Heart right ventricle (tissue), 16 donors: Measurements from ENCODE around the gene PIK3C3. TPM values are rescaled to one million over a fixed set of nuclear protein-coding genes. Genes with fewer than 3 reads are reported as not detected.

Experiments used
- ATAC-seq, 8 donors: fragments of 200-7000 bp; cut with Tn5 transposase; one replicate each; pipeline ENCODE4 v1.9.1; 2020; ENCODE audit warnings: mild to moderate bottlenecking in 8 of 8, moderate library complexity in 8 of 8, moderate number of reproducible peaks in 1 of 8
- DNase-seq, 2 donors: peaks; one replicate each; pipeline ENCODE4 v3.0.0-alpha.2; 2020
- H3K27ac ChIP-seq, 10 donors: fragments of 200-600 bp; sonication (generic) in 2 of 10; one replicate each; pipeline versions ENCODE4 v1.5.0 to v1.8.0; 2020 to 2022; ENCODE audit warnings: mild to moderate bottlenecking in 3 of 10
- H3K27me3 ChIP-seq, 7 donors: fragments of 200-600 bp; one replicate each; pipeline ENCODE4 v1.8.0; 2021 to 2022; ENCODE audit warnings: mild to moderate bottlenecking in 2 of 7
- H3K36me3 ChIP-seq, 9 donors: fragments of 200-600 bp; sonication (generic) in 1 of 9; one replicate each; pipeline versions ENCODE4 v1.5.0 to v1.8.0; 2020 to 2022; ENCODE audit warnings: mild to moderate bottlenecking in 2 of 9
- H3K4me1 ChIP-seq, 9 donors: fragments of 200-600 bp; sonication (generic) in 1 of 9; one replicate each; pipeline versions ENCODE4 v1.5.0 to v1.8.0; 2020 to 2022; ENCODE audit warnings: mild to moderate bottlenecking in 4 of 9
- H3K4me3 ChIP-seq, 10 donors: fragments of 200-600 bp; sonication (generic) in 2 of 10; one replicate each; pipeline versions ENCODE4 v1.5.0 to v1.8.0; 2020 to 2022; ENCODE audit warnings: mild to moderate bottlenecking in 7 of 10, moderate library complexity in 2 of 10
- H3K9me3 ChIP-seq, 11 donors: fragments of 200-600 bp in 10 of 11; sonication (generic) in 2 of 11; one replicate each; pipeline versions ENCODE4 v1.5.0 to v1.8.0; 2013 to 2022; ENCODE audit warnings: mild to moderate bottlenecking in 2 of 11, control low read depth in 1 of 11, moderate library complexity in 1 of 11
- CTCF ChIP-seq, 9 donors: fragments of 200-600 bp; sonication (generic) in 2 of 9; IDR thresholded peaks; one replicate each; pipeline versions ENCODE4 v1.5.0 to v1.8.0; 2021 to 2022; ENCODE audit warnings: antibody characterized with exemption in 9 of 9, mild to moderate bottlenecking in 5 of 9, moderate library complexity in 1 of 9
- WGBS, 2 donors: extraction: QIAGEN DNeasy Blood & Tissue Kit; methylation state at CpG; one replicate each; pipeline ENCODE4 v1.1.7; 2013; ENCODE audit warnings: inconsistent platforms in 1 of 2; 5-methylcytosine and 5-hydroxymethylcytosine counted together
- intact Hi-C, 10 donors: fragments of 100-400 bp; cut with DNase I; formaldehyde crosslinking; loops; one replicate each; pipeline versions ENCODE4 v1.11.1 to v1.14.2; 2022
- polyA plus RNA-seq, 2 donors: library from polyadenylated mRNA; stranded (reverse); fragments of 200-250 nt; gene quantifications; one replicate each; pipeline ENCODE4 v1.2.3, GENCODE V29; 2013
- total RNA-seq, 10 donors: library from RNA; stranded (reverse); fragmentation: NEBNext Ultra II Directional in 3 of 10; extraction: Animal tissue kit (Norgen Biotek cat#: 25700) in 3 of 10; gene quantifications; one replicate each; pipeline versions ENCODE4 v1.2.1 to v1.2.4, GENCODE V29; 2021 to 2023
- donor health status: Arrhythmogenic right ventricular cardiomyopathy.
- donor health status: ischemic (EF 13 %, LVEDD 7.1; RV severe dilation, severe dysfunction).
- donor health status: healthy with polysubstance abuse.
- donor health status: DM: no; HTN: yes; CAD: no.
- donor health status: DM: no; HTN: no; CAD: no.
- donor health status: ischemic (EF 25% LVEDD 6.9; RV normal size, moderate dysfunction).
- donor health status: ischemic (EF 25% LVEDD 5.7; RV mildly dilated, moderate dysfunction).
- donor health status: healthy.
- donor health status: DM: yes; HTN: yes; CAD: no.
- donor health status: Ischemic cardiomyopathy.
- donor health status: ischemic (EF 35%, LVEDD 5.7; RV mildly dilated, moderate dysfunction).
- donor health status: nonischemic (EF 11% LVEDD 7.7; RV severe dilation, severe dysfunction).
- donor health status: DM: yes; HTN: yes; CAD: no.
- donor health status: PGD.
- donor health status: ischemic (EF 29% LVEDD 5.4; RV normal size, mild dysfunction).
- donor health status: nonischemic (EF 23%, LVEDD 6.1; RV moderate dilation, normal function).

Gene PIK3C3
- total and polyA plus RNA-seq, 12 donors, result 20.8 to 41.4 (median 30.9) TPM

GRCh38 chr18:42032447-42032846 lies 77.4 kb downstream of the PIK3C3 start:
- DNase-seq (no peak), ATAC-seq (no peak)
- H3K9me3 ChIP-seq, result no peaks in the 10 kb centered on the region
- no peak overlapping the region for H3K4me3 ChIP-seq
- no peaks in the 10 kb centered on the region for H3K27me3 ChIP-seq
- H3K4me1 ChIP-seq, result no peaks in the 10 kb centered on the region
- no peak overlapping the region for H3K27ac ChIP-seq
- WGBS, 2 donors, result 96 to 98% methylated on average over 1 of the region's 1 CpG
- TF ChIP-seq CTCF (IDR thresholded peaks at IDR 0.05), result no peak
- peaks cover 0 to 92% (median 25%) of the 10 kb centered on the region in 9 donors for H3K36me3 ChIP-seq
- intact Hi-C loops, result no loop called here

DNA sequence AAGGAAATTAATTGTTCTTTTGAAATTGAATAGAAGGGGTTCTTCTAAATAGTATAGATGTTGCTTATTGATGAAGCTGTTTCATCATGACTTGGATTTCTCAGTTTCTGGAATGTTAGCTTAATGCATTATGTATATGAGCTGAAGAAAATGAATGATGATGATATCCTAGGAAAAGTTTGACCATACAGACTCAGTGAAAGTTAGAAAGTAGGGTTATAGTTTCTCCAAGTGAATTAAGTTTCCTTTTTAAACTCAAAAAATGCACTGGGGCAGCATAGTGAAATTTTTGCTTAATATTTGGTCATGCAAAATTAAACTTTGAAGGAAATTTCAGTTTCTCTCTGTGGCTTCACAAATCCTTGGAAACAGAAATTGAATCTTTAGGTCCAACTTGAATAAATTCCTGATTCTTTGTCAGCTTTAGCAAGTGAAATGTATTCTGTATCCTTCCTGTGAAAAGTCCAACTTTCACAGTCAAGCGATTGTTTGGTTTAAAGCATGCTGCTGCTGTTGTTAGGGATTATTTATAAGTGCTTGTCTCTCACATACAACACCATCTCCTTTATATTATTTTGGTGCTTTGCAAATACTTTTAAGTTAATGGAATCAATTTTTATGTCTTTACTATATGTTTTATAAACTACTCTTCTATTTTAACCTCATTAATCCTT lies 78.2 kb downstream of the PIK3C3 start:
- 83 to 90% methylated on average over 1 of the region's 1 CpG for WGBS, 2 donors
- Histone ChIP-seq H3K4me3 (no peak overlapping the region), H3K27ac (no peak overlapping the region), H3K4me1 (no peaks in the 10 kb centered on the region), H3K36me3 (peaks cover 0 to 96% (median 32%) of the 10 kb centered on the region in 9 donors), H3K27me3 (no peaks in the 10 kb centered on the region), H3K9me3 (no peaks in the 10 kb centered on the region)
- DNase-seq (no peak), ATAC-seq (no peak)
- intact Hi-C loops, result no loop called here
- TF ChIP-seq CTCF (IDR thresholded peaks at IDR 0.05), result no peak

- 67 to 68% methylated on average over 1 of the region's 1 CpG for WGBS, 2 donors
- TF ChIP-seq CTCF (IDR thresholded peaks at IDR 0.05), result no peak
- intact Hi-C loops, result no loop called here
- DNase-seq (no peak), ATAC-seq (no peak)
- no peaks in the 10 kb centered on the region for H3K4me1 ChIP-seq
- no peaks in the 10 kb centered on the region for H3K9me3 ChIP-seq
- H3K27ac ChIP-seq, result no peak overlapping the region
- no peak overlapping the region for H3K4me3 ChIP-seq
- H3K36me3 ChIP-seq, result peaks cover 0 to 100% (median 49%) of the 10 kb centered on the region in 9 donors
- no peaks in the 10 kb centered on the region for H3K27me3 ChIP-seq
Measured at GRCh38 chr18:42038936-42039335, 83.9 kb downstream of the PIK3C3 start.

DNA sequence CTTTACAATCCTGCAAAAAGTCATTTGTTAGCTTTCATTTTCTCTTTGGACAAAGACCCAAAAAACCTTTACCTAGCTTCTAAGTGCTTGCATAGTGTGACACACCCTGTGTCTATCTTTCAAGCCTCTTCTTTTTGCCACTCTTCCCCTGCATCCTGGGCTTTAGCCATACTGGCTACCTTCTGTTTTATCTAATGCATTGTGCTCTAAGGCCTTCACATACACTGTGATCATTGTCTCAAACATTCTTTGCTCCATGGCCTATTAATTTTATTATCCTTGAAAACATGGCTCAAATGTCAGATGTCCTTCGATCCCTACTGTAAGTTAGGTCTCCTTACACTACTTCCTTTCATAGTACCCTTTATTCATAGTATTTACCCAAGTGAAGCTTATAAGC lies 84.4 kb downstream of the PIK3C3 start:
- Histone ChIP-seq H3K4me3 (no peak overlapping the region), H3K27me3 (no peaks in the 10 kb centered on the region), H3K36me3 (peaks cover 0 to 100% (median 45%) of the 10 kb centered on the region in 9 donors), H3K4me1 (no peaks in the 10 kb centered on the region), H3K9me3 (no peaks in the 10 kb centered on the region), H3K27ac (no peak overlapping the region)
- no peak for TF ChIP-seq CTCF (IDR thresholded peaks at IDR 0.05)
- intact Hi-C loops, result no loop called here
- 92 to 98% methylated on average over 1 of the region's 1 CpG for WGBS, 2 donors
- DNase-seq (no peak), ATAC-seq (no peak)
